Ishikawa (cell line): Measurements from ENCODE around the gene SATB1.

ENCODE experiments used
- CEBPB ChIP-seq: IDR thresholded peaks from 2 replicates; pipeline ENCODE4 v1.6.1; 2012
- CREB1 ChIP-seq: IDR thresholded peaks from 2 replicates; pipeline ENCODE4 v1.6.1; 2012; ENCODE audit warnings: low read depth
- EGR1 ChIP-seq: IDR thresholded peaks from 2 replicates; pipeline ENCODE4 v1.6.1; 2012
- EP300 ChIP-seq: IDR thresholded peaks from 2 replicates; pipeline ENCODE4 v1.6.1; 2012; ENCODE audit warnings: borderline replicate concordance
- FOXM1 ChIP-seq: IDR thresholded peaks from 2 replicates; pipeline ENCODE4 v1.6.1; 2012; ENCODE audit warnings: low read depth, borderline replicate concordance
- MAX ChIP-seq: IDR thresholded peaks from 2 replicates; pipeline ENCODE4 v1.6.1; 2012
- NFIC ChIP-seq: IDR thresholded peaks from 2 replicates; pipeline ENCODE4 v1.6.1; 2012
- RAD21 ChIP-seq: IDR thresholded peaks from 2 replicates; pipeline ENCODE4 v1.6.1; 2012; ENCODE audit warnings: low read depth
- REST ChIP-seq: IDR thresholded peaks from 2 replicates; pipeline ENCODE4 v1.6.1; 2012; ENCODE audit warnings: low read depth, mild to moderate bottlenecking
- TAF1 ChIP-seq: IDR thresholded peaks from 2 replicates; pipeline ENCODE4 v1.6.1; 2012; ENCODE audit warnings: low read depth, mild to moderate bottlenecking
- TCF12 ChIP-seq: IDR thresholded peaks from 2 replicates; pipeline ENCODE4 v1.6.1; 2012; ENCODE audit warnings: low read depth
- TEAD4 ChIP-seq: IDR thresholded peaks from 2 replicates; pipeline ENCODE4 v1.6.1; 2012
- USF1 ChIP-seq: IDR thresholded peaks from 2 replicates; pipeline ENCODE4 v1.6.1; 2012
- YY1 ChIP-seq: IDR thresholded peaks from 2 replicates; pipeline ENCODE4 v1.6.1; 2012; ENCODE audit warnings: low read depth
- ZBTB7A ChIP-seq: IDR thresholded peaks from 2 replicates; pipeline ENCODE4 v1.6.1; 2012; ENCODE audit warnings: low read depth

The SATB1 gene

GRCh38 chr3:18337231-18337630 is 87.9 kb downstream of the SATB1 start:
- TF ChIP-seq EGR1 (no peak), TCF12 (no peak), EP300 (no peak), TAF1 (no peak), TEAD4 (no peak), ZBTB7A (no peak), YY1 (no peak), NFIC (no peak), REST (no peak), USF1 (no peak), RAD21 (no peak), MAX (no peak)

- no peak for TF ChIP-seq YY1
- no peak for TF ChIP-seq FOXM1
These were observed 90.1 kb downstream of the SATB1 start for GRCh38 chr3:18334837-18335601.

GRCh38 chr3:18308096-18308650 is 117.0 kb downstream of the SATB1 start:
- TF ChIP-seq EGR1, result no peak
- no peak for TF ChIP-seq FOXM1
- TF ChIP-seq YY1, result no peak
- TF ChIP-seq TAF1, result no peak
- no peak for TF ChIP-seq CREB1
- no peak for TF ChIP-seq TEAD4

- no peak for TF ChIP-seq FOXM1
- TF ChIP-seq TAF1, result no peak
- TF ChIP-seq ZBTB7A, result no peak
- TF ChIP-seq TCF12, result no peak
- TF ChIP-seq REST, result no peak
- no peak for TF ChIP-seq TEAD4
- no peak for TF ChIP-seq EGR1
- TF ChIP-seq EP300, result no peak
- TF ChIP-seq RAD21, result no peak
- no peak for TF ChIP-seq USF1
- no peak for TF ChIP-seq CREB1
- TF ChIP-seq MAX, result no peak
- TF ChIP-seq YY1, result no peak
- no peak for TF ChIP-seq NFIC
- TF ChIP-seq CEBPB, result no peak
These were observed 117.6 kb downstream of the SATB1 start for GRCh38 chr3:18307529-18307928.

- no peak for TF ChIP-seq TEAD4
- 0 out of 2 replicates have a peak, but pooled peaks have one; percentile 30 for TF ChIP-seq CEBPB
These were observed 122.6 kb downstream of the SATB1 start for GRCh38 chr3:18302517-18302916.

GRCh38 chr3:18301781-18302180 is 123.4 kb downstream of the SATB1 start:
- TF ChIP-seq RAD21 (no peak), CEBPB (no peak), EGR1 (no peak), CREB1 (no peak), YY1 (no peak)

- TF ChIP-seq EGR1, result no peak
- no peak for TF ChIP-seq CREB1
- no peak for TF ChIP-seq CEBPB
- TF ChIP-seq TCF12, result no peak
- no peak for TF ChIP-seq FOXM1
- no peak for TF ChIP-seq RAD21
- no peak for TF ChIP-seq EP300
- TF ChIP-seq USF1, result no peak
- TF ChIP-seq TEAD4, result no peak
- no peak for TF ChIP-seq REST
- no peak for TF ChIP-seq TAF1
- TF ChIP-seq ZBTB7A, result no peak
- TF ChIP-seq MAX, result no peak
- TF ChIP-seq YY1, result no peak
- TF ChIP-seq NFIC, result no peak
These were observed 124.2 kb downstream of the SATB1 start for GRCh38 chr3:18300916-18301315.
